ENCODE measurements around the gene ARAP1.

ARAP1 gene

DNA sequence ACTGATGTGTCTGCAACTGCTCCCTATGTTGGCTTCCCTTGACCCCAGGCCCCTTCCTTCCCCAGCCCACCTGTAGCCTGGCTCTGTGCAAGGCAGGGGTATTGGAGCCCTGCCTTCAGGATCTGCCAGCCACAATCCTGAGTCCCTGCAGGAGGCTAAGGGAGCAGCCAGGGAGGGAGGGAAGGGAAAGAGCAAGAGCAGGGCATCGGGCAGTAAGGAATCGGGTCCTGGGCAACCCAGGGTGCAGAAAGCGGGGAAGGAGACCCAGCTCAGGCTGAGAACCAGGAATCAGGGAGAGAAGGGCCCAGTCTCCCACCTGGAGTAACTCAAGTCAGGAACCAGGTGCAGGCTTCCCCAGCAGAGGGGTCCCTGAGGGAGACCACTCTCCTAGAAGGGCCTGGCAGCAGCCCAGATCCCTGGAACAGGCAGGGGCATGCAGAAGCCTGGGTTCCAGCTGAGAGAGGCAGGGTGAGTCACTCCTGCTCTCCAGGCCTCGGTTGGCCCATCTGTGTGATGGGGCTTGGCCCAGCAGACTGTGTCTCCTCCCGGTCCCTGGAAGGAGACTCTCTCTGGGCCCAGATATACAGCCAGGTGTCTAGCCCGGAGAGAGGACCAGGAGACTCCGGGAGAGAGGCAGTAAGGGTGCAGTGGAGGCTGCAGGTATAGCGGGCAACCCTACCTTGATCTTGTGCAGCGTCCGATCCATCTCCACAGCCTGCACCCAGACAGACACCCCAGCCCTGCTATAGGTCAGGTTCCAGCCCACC is 28.3 kb upstream of the ARAP1 start:
- in situ Hi-C loops (cut with HindIII; ENCODE audit: low sequenced_read_pairs), result no loop called here

GRCh38 chr11:72779495-72780128 is 27.4 kb upstream of the ARAP1 start:
- in situ Hi-C loops (cut with HindIII; ENCODE audit: low sequenced_read_pairs), result no loop called here

GRCh38 chr11:72778535-72779494 is 26.6 kb upstream of the ARAP1 start:
- in situ Hi-C loops (cut with HindIII; ENCODE audit: low sequenced_read_pairs), result no loop called here

DNA sequence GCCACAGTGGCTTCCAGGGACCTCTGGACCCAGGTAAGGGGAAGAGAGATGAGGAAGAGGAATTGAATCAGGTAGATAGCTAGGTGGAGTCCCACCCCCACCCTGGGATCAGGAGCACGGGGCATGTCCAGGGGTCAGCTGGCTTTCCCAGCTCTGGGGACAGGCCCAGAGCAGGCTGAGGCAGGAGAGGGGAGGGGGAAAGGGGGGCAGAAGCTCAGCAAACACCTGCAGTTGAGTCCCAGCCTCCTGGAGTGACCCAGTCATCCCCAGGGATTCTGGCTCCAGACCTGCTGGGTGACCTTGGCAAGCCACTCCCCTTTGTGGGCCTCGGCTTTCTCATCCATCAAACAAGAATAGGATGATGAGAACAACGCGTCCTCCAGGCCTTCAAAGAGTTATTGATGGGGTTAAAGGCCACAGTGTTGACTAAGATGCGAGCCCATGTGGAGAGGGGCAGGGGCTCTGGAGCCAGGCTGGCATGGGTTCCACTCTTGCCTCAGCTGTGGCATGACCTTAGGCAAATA is 25.6 kb upstream of the ARAP1 start:
- in situ Hi-C loops (cut with HindIII; ENCODE audit: low sequenced_read_pairs), result no loop called here

- in situ Hi-C loops (cut with HindIII; ENCODE audit: low sequenced_read_pairs), result no loop called here
Observed at GRCh38 chr11:72776844-72777754, 24.9 kb upstream of the ARAP1 start.

DNA sequence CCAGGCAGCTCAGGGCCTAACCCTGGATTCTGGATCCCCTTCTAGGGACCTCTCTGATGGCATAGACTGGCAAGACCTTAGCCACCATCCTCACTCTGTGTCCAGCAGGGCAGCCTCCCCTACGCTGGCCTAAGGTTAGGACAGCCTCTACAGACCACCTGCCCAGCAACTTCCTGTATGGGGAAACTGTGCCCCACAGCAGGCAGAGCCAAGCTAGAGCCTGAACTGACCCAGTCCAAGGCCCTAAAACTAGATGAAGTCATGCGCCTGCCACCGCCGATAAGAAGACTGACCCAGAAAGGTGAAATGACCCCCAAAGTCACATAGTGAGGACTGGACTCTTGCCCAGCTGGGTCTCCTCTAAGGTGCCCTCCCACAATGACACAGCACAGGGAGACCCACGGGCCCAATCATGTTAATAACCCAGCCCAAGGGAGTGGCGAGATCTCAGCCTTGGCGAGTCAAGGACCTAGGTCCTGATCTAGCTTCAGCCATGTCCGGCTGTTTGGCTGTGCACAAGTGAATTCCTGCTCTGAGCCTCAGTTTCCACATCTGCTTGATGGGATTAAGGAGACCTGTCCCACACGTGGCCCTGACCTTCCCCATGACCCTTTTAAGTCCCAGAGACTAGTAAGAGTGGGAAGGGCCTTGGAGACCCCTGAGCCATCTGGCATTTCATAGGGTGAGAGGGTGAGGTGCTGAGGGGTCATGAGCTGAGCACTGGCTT is 24.1 kb upstream of the ARAP1 start:
- in situ Hi-C loops (cut with HindIII; ENCODE audit: low sequenced_read_pairs), result no loop called here

DNA sequence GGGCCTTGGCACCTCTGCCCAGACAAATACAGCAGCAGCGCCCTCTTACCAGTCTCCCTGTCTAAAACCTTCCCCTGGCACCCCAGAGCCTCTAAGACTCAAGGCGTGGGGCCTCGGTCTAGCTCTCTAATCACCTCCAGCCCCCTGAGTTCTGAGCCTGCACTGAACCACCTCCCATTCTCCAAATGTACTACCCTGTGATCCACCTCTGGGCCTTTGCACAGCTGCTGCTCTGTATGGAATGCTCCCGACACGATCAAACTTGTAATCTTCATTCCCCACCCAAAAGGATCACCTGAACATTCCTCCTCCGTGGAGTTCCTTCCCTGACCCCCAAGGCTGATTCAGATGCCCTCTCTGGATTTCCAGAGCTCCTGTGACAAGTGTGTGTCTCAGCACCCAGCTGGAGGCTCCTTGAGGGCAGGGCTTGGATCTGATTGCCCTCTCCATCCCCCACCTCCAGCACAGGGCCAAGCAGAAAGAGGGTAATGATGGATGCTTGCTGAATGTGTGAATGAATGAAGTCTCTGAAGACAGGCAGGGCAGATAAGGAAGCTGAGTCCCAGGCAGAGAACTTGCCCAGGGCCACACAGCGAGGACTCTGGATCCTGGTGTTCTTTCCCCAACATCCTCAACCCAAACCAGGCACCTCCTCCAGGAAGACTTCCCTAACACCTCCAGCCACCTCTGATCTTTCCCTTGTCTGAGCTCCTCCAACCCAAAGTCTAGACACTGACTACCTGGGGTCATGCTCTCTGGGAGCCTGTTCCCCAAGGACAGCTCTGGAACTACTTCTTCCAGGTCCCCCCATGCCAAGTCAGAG is 23.3 kb upstream of the ARAP1 start:
- in situ Hi-C loops (cut with HindIII; ENCODE audit: low sequenced_read_pairs), result no loop called here

GRCh38 chr11:72774499-72774898 is 22.3 kb upstream of the ARAP1 start:
- in situ Hi-C loops (cut with HindIII; ENCODE audit: low sequenced_read_pairs), result no loop called here

DNA sequence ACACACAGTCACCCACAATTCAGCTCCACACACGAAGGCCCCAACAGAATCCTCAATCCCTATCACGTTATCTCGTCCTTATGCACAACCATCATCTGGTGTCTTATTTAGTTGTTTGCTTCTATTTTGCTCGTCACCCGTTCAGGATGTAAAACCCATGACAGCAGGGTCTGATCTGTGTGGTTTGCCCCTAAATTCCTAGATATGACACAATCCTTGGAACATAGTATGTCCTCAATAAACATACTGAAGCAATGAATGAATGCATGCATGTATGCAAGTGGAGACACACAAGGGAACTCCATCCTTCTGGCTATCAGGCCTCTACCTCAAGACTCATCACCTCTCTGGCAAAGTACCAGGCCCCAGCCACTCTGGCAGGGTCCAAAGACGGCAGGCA is 21.5 kb upstream of the ARAP1 start:
- in situ Hi-C loops (cut with HindIII; ENCODE audit: low sequenced_read_pairs), result no loop called here

GRCh38 chr11:72773291-72773690 is 21.1 kb upstream of the ARAP1 start:
- in situ Hi-C loops (cut with HindIII; ENCODE audit: low sequenced_read_pairs), result no loop called here

GRCh38 chr11:72772059-72772458 is 19.9 kb upstream of the ARAP1 start:
- in situ Hi-C loops (cut with HindIII; ENCODE audit: low sequenced_read_pairs), result no loop called here

DNA sequence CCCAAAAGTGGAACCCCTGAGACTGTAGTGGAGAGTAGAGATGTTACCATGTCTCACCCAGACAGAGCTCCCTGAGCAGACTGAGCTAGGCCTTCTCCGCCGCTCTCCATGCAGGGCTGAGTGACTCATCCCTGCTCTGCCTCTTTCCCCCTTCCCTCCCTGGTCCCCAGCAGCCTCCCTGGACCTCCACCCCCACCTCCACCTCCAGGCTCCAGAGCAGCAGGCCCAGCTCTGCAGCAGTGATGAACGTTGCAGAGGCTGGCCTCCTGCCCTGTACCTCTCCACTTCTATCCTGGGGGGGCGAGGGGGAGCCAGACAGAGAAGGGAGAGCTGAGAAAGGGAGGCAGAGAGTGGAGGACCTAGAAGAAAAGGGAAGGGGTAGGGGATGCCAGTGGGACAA is 19.3 kb upstream of the ARAP1 start:
- in situ Hi-C loops (cut with HindIII; ENCODE audit: low sequenced_read_pairs), result no loop called here

DNA sequence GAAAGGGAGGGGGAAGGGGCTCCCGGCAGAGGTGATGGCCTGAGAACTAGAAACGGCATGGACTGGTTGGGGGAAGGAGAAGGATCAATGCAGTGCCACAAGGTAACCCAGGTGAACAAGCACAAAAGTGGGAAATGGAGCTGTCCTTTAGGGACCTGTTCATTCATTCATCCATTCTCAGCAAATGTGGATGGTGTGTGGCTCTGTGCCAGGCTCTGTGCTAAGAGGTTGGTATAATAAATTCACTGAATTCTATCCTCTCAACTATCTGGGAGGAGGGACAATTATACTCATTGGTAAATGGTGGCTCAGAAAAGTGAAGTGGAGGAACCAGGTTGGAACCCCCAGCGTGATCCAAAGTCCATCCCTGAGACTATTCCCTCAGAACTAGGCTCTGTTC is 18.6 kb upstream of the ARAP1 start:
- in situ Hi-C loops (cut with HindIII; ENCODE audit: low sequenced_read_pairs), result no loop called here

DNA sequence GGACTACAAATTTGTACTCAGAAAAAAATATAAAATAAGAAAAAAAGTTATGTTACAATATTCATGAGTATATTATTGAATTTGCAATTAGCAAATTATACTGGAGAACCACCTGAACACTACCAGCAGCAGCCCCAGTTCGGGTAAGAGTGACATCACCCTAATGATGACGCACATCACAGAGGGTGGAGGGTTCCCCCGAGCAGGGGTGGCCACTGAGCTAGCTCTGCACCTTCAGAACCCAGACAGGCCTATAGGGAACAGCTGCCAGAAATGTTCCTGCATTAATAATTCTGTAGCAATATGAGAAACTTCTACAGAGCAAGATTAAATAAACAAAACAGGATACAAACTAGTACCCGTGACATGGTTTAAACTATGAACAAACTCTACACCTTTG is 17.5 kb upstream of the ARAP1 start:
- in situ Hi-C loops (cut with HindIII; ENCODE audit: low sequenced_read_pairs), result no loop called here

- in situ Hi-C loops (cut with HindIII; ENCODE audit: low sequenced_read_pairs), result no loop called here
Observed at GRCh38 chr11:72768581-72768980, 16.4 kb upstream of the ARAP1 start.

DNA sequence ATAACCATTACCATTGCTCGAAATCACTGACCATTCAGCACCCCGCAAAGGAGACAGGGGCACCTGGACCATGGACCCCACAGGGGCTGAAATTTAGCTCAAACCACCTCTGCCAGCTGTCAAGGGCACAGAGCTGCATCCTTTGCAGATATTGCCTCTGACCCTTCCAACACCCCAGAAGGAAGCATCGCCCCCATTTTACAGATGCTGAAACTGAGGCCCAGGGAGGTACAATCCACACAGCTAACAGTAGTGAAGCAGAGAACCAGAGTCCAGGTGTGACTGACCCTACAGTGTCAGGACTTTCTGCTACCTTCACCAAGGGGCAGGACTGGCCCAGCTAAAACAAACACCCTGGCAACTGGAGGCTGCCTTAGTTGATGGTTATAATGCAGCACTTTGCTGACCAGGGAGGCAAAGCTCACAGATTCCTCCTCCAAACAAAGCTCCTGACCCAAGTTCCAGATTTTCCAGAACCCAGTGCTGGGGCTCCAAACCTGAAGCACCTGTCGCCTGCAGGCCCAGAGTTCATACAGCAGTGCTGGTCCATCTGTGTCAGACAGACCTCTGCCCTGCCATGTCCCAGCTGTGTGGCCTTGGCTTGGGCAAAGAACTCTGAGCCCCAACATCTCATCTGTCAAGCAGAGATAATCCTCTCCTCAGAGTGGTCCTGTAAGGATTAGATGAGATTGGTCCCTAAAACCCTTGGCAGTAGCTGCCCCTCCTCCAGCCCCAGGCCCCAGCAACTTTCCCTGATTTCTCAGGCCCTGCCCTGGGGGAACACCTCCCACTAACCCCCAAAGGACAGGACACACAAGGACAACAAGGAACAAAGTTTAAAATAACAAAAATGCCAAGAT is 15.2 kb upstream of the ARAP1 start:
- in situ Hi-C loops (cut with HindIII; ENCODE audit: low sequenced_read_pairs), result no loop called here

DNA sequence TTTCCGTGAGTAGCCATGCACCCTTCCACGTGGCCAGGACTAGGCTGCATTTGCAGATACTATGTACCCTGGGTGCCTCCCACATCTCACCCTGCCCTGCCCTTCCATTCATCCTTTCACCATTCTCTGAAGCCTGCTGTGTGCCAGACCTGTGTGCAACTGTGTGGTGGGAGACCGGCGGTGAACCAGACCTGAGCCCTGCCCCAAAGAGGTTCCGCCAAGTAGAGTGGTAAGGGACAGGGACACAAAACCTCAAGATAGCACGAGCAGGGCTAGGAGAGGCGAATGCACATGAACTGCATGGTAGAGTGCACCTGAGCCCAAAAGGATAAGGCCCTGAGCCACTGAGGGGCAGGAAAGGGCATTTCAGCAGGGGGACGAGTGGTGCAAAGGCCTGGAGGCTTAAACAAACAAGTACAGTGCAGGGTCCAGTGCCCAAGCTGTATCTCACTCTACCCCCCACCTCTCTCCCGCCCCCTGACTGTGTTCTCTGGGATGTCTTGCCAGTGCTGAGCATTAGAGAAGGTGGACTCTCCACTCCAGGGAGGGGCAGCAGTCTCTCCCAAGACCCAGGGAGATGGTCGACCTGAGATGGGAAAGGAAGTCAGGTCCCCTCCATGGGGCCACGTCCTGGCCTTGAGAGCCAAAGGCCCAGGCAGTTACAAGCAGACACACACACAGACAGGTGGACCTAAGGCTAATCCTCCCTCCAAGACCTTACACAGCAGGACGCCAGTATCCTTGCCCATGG is 14.1 kb upstream of the ARAP1 start:
- in situ Hi-C loops (cut with HindIII; ENCODE audit: low sequenced_read_pairs), result no loop called here

All from endothelial cell of hepatic sinusoid (primary cell).